GM21737 (cell line): ENCODE data around the gene MDK.
A peak's percentile ranks its signal among the peaks of the same experiment; 100 is the strongest.

ENCODE experiments used
- ATAC-seq: cut with Tn5 transposase; IDR thresholded peaks from one replicate; pipeline ENCODE4 v1.9.1; 2021; ENCODE audit warnings: mild to moderate bottlenecking, moderate library complexity; ENCODE audit not compliant: unreplicated experiment

Gene MDK, protein sequence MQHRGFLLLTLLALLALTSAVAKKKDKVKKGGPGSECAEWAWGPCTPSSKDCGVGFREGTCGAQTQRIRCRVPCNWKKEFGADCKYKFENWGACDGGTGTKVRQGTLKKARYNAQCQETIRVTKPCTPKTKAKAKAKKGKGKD

GRCh38 chr11:46381048-46381818 is at the start of gene MDK:
Gene MDK, plus strand, starts transcription at chr11:46381669. Its CDS starts 389 bp downstream, at chr11:46382058.
- ATAC-seq: no peak

- no peak for ATAC-seq
These were observed 49.3 kb upstream of the MDK start for GRCh38 chr11:46332093-46332567.

DNA sequence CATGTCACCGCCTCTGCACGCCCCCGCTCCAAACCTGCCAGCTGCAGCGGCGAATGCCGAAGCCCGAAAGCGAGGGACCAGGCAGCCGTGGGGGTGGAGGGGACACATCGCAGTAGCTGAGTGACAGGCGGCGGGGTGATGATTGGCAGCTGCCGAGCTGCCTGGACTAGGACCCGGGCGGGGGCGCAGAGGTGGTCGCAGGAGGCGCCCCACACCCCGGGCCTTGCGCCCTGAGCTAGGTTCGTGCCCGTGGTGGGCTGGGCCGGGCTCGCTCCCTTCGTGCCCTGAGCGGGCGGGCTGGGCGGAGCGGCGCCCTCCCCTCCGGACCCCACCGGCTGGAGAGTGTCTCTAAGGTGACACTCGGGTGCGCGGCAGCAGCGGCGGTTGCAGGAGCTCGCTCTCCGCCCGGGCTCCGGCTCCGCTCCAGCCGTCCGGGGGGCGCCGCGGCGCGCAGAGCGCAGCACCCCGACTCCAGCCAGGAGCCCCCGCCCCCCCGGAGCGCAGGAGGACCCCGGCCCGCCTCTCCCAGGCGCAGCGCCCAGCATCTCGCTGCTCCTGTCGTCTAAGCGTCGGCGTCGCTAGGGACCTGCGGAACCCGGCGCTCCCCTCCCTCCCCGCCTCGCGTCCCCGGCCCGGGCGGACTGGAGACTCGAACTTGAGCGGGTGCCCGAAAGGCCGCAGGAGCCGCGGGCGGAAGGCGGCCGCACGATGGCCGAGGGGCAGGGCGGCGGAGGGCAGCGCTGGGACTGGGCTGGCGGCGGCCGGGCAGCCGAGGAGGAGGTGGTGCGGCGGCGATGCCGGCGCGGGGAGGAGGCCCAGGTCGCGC is 48.7 kb upstream of the MDK start:
- ATAC-seq: no peak

DNA sequence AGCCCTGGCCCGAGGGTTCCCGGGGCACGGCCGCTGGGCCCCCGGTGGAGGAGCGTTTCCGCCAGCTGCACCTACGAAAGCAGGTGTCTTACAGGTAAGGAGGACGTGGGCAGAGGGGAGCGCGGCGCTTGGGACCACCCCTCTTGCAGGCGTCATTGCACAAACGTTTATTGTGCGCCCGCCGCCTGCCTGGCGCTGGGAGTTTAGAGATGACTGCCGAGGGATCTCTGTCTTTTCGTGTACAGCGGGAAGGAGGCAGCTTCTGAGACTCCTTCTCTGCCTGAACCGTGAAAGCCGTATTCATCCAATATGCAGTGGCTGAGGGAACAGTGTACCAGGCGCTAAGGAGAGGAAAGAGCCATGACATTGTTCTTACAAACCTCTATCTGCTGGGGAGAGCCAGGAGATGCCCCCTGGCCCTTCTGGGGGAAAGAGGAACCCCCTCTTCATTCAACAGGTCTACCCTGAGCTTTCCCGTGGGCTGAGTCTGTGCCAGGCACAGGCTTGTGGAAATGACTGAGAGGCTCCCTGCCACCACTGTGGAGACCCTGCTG is 48.0 kb upstream of the MDK start:
- ATAC-seq: no peak

DNA sequence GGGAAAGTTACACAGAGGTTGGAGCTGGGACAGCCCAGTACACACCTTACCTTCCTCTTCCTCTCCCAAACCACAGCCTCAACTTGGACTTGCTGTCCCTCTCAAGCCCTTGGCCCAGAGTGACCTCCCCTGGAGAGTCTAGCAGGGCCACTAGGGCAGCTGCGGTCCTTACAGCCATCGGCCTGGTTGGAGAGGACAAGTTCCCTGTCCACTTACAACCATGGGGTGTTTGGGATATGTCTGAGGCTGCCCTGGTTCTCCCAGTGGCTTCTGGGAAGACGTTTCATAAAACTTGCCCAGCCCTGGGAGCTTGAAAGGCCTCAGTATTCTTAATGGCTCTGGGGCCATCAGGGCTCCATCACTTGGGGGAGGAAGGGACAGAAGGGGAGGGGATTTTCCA is 47.3 kb upstream of the MDK start:
- no peak for ATAC-seq

DNA sequence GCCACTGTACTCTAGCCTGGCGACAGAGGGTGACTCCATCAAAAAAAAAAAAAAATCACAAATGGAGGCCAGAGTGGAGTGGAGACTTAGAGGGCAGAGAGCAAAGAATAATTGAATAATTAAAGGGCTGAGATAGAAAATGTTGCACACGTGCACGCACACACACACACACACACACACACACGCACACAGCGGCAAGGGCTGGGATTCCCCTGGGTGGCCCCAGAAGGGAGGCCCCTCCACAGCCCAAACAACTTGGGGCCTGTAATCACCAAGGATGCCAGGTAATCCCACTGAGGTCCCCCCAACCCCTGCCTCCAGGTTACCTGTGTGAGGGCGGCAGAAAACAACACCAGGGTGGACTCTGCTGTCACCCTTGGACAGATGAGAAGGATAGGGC is 46.2 kb upstream of the MDK start:
- no peak for ATAC-seq

DNA sequence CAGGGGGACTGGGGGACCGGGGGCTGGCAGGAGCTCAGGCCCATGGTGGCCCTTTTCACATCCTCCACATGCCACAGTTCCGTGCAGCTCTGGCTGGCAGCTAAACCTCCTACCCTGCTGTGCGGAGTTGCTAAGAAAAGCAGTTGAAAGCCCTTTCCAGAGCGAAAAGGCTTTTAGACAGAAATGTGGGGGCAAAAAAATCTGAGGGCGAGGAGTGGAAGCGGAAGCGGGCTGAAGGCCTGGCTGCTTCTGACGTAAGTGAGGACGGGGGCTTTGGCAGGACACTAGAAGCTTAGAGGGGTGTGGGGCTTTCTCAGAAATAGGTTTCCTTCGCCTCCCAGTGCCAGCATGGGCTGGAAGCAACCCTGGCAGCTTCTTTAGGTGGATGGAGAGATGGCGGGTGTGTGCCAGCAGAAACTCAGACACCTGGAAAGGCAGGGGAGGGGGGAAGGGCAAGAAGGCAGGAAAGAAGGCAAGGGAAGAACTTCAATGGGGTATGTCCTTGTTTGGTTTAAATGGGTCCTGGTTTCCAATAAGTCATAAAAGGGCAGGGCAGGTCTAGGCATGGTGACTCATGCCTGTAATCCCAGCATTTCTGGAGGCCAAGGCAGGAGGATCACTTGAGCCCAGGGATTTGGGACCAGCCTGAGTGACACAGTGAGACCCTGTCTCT is 45.4 kb upstream of the MDK start:
- ATAC-seq: no peak

DNA sequence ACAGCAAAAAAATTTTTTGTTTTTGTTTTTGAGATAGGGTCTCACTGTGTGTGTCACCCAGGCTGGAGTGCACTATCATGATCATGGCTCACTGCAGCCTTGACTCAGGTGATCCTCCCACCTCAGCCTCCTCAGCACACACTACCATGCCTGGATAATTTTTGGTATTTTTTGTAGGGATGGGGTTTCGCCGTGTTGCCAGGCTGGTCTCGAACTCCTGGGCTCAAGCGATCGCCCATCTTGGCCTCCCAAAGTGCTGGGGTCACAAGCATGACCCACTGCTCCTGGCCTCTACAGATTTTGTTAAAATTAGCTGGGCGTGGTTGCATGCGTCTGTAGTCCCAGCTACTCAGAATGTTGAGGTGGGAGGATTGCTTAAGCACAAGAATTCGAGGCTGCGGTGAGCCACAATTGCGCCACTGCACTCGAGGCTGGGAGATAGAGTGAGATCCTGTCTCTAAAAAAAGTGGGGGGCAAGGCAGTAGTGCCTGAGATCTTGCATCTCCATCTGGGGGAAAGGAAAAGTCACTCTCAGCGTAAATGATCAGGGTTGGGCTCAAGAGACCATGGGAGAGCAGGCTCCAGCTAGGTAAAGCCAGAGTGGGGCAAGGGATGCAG is 44.8 kb upstream of the MDK start:
- no peak for ATAC-seq

DNA sequence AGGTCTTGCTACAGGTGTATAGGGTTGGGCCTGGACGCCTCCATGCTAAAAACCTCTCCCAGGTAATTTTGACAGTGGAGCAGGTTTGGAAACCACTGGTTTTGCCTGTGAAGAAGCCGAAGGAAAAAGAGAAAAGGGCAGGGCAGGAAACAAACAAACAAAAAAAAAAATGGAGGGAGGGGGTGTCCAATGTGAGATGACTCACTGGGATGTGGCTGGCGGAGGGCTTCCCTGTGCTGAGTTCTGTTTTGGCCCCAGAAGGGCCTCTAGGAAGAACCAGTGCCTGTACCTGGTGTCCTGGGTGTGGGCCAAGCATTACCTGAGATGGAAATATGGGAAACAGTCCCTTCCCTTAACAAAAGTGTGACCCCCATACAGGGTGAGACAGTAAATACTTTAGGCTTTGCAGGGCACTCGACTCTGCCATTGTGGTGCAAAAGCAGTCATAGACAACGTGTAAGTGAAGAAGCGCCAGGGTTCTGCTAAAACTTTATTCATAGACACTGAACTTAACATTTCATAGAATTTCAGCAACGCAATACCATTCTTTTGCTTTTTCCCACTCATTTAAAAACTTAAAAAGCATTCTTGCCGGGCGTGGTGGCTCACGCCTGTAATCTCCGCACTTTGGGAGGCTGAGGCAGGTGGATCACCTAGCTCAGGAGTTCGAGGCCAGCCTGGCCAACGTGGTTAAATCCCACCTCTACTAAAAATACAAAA is 43.7 kb upstream of the MDK start:
- no peak for ATAC-seq

DNA sequence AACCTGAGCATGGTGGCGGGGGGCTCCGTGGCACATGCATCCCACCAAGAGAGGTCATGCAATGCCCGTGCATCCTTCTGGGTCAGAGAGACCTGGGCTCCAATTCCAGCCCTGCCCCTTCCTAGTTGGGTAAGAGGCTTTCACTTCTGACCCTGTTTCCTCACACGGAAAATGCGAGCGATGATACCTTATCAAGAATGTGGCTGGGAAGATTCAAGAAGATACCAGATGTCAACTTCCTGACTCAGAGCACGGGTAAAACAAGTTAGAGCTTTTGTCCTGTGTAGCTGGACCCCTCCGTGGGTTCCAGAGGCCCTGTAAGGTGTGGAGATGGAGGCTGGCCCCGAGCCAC is 42.9 kb upstream of the MDK start:
- ATAC-seq: no peak

DNA sequence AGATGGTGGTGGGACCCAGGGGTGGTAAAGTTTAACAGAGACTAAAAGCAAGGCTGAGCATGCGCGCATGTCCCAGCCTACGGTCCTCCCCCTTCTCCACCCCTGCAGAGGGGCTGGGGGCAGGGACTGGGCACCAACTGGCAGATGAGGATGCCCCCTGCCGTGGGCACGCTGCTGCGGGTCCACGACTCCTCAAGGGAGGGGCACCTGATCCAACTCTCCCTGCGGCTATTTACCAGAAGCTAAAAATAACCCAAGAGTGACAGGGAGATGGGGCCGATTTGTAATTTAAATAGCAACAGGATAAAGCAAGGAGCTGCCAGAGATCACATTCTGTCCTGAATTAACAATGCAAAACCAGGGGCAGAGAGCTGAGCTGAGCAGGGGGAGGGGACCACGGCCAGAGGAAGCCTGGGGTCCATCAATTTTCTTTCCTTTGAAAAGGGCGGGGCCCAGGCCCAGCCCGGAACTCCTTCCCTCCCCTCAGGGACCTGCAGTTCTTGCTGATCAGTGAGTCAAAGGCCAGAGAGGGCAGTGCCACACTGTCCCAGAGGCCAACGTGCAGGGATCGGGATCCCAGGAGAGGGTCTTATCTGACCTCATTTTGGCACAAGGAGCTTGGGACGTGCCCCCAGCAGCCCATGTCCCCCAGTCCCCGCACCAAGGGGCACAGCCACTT is 42.3 kb upstream of the MDK start:
- ATAC-seq: no peak

DNA sequence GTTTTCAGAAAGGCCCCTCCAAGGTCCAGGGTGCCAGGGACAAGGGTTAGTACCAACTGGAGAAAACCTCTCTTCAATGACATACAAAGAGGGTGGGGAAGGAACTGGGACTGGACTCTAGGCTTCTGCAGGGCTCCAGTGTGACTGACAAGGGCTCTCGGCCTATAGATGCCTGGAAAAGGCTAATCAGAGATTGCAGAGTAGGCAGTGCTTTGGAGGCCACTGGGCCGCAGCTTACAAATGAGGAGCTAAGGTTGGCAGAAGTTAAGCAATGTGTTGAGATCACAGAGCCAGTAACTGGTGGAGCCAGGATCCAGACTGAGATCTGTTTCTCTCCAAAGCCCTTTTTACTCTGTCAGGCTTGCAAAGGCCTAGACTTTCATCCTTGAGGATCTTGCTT is 41.7 kb upstream of the MDK start:
- ATAC-seq: no peak

DNA sequence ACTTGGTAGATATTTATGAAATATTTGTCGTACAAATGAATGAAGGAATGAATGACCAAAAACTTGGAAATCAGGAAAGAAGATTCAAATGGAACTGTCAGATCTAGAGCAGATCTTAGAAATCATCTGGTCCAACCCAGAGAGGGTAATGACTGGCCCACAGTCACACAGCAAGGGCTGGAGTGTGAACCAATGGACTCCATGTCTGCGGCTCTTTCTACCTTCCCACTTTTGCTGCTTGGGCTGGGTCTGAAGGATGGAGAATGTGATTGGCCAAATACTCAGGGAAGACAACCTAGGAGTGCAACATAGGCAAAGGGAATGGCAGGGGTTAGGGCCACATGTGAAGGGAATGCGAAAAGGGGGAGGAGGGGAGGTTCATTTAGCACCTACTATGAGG is 40.0 kb upstream of the MDK start:
- no peak for ATAC-seq

DNA sequence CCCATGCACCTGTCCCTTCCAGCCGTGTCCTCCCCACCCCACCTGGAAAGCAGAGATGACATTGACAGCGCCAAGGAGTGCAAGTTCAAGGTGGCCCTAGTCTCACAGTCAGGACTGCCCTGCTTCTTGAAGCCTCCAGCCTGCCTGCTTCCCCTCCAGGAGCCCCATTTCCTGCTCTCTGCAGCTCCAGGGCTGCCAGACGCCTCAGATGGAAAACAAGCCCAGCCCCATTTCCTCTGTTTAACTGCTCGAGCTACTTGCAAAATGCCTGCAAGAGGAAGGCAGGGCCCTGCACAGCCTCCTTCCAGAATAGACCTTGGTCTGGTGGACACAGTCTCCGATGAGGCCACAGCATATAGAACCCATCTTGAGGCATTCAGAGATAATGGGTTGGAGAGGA is 39.2 kb upstream of the MDK start:
- no peak for ATAC-seq

GRCh38 chr11:46343520-46343919 is 37.9 kb upstream of the MDK start:
- ATAC-seq: no peak

DNA sequence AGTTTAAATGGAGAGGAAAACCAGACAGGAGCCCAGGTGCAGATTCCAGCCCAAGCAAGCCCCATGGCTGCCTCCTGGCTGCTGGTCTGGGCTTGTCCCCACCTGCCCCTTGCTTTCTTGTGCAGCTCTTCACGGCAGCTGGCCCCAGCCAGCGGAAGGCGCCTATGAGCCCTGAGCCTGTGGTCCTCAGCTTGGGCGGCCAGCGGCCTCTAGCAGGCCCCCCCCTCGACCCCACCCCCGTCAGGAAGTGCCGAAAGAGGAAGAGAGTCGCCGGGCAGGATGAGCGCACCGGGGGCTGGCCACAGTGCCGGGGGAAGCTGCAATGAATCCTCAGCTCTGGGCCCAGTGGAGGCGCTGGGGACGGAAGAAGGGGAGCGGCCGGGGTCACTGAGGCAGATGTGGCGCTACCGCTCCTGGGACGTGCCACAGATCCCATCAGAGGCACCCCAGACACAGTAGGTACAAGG is 36.3 kb upstream of the MDK start:
- ATAC-seq: no peak

- no peak for ATAC-seq
These were observed 35.5 kb upstream of the MDK start for GRCh38 chr11:46345881-46346484.

DNA sequence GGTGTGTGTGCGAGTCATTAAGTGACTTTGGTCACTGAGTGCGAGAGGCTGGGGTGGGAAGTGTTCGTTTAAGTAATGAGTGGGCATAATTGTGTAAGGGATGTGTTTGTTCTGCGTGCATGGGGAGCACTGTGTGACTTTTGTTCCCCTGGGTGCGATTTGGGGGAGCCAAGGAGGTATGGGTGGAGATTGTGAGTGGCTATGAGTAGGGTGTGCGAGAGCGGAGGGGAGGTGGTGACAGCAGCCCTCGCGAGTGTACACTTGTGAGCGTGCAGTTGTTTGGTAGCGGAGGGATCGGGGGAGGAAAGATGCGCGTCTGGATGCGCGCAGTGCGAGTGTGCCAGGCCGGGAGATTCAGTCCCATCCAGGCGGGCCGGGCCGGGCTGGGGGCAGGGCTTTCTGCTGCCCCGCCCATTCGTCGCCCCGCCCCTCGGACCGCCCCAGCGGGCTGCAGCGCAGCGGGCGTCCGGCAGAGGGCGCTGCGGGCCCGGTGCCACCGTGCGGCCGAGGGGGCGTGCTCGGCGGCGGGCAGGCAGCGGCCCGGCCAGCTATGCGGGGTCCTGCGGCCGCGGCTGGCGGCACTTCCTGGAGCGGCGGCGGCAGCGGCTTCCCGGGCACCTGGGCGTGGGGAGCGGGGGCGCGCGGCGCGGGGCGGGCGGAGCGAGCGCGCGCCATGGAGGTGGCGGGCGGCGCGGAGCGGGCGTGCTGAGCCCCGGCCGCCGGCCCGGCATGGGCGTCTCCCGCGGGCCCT is 34.4 kb upstream of the MDK start, which contains the start of gene DGKZ:
Gene DGKZ (plus strand): TSS at position 578 of the 751 bp plus-strand sequence. CDS start 197 bp downstream, outside the sequence.
- peak; percentile 70 for ATAC-seq
